ENCODE data around the gene MAP3K7CL.
"Not testable (repeated sequence)": the region's sequence is repeated elsewhere in the genome, so short reads cannot be mapped to it uniquely, and the experiment has no call there.

The MAP3K7CL gene

GRCh38 chr21:29166323-29166722 lies 35.9 kb downstream of the MAP3K7CL start:
- Histone ChIP-seq H3K4me3 (no peak overlapping the region), H3K27me3 (ENCODE audit: low read depth) (0 out of 2 replicates have a peak, but pooled peaks cover 2% of the 10 kb centered on the region), H3K9me3 (no peaks in the 10 kb centered on the region), H3K36me3 (replicated peaks) (no peaks in the 10 kb centered on the region), H3K4me1 (no peaks in the 10 kb centered on the region)
- in situ Hi-C loops (cut with MboI; ENCODE audit: low sequenced_read_pairs): no loop called here
- no peak for DNase-seq (ENCODE audit: low spot score in 2 of 2)

GRCh38 chr21:29166853-29167252 lies 36.4 kb downstream of the MAP3K7CL start:
- in situ Hi-C loops (cut with MboI; ENCODE audit: low sequenced_read_pairs): no loop called here
- Histone ChIP-seq H3K27me3 (ENCODE audit: low read depth) (0 out of 2 replicates have a peak, but pooled peaks cover 2% of the 10 kb centered on the region), H3K36me3 (replicated peaks) (no peaks in the 10 kb centered on the region), H3K4me3 (no peak overlapping the region), H3K9me3 (no peaks in the 10 kb centered on the region), H3K4me1 (no peaks in the 10 kb centered on the region)
- no peak for DNase-seq (ENCODE audit: low spot score in 2 of 2)

GRCh38 chr21:29167481-29167880 lies 37.0 kb downstream of the MAP3K7CL start:
- H3K27me3 ChIP-seq (ENCODE audit: low read depth); H3K4me3 ChIP-seq; H3K4me1 ChIP-seq; H3K9me3 ChIP-seq; in situ Hi-C loops (cut with MboI; ENCODE audit: low sequenced_read_pairs); H3K36me3 ChIP-seq (replicated peaks); DNase-seq (ENCODE audit: low spot score in 2 of 2): not testable (repeated sequence)

- in situ Hi-C loops (cut with MboI; ENCODE audit: low sequenced_read_pairs): no loop called here
- Histone ChIP-seq H3K4me3 (no peak overlapping the region), H3K27me3 (ENCODE audit: low read depth) (0 out of 2 replicates have a peak, but pooled peaks cover 2% of the 10 kb centered on the region), H3K4me1 (no peaks in the 10 kb centered on the region), H3K9me3 (no peaks in the 10 kb centered on the region), H3K36me3 (replicated peaks) (no peaks in the 10 kb centered on the region)
- no peak for DNase-seq (ENCODE audit: low spot score in 2 of 2)
These were observed 38.5 kb downstream of the MAP3K7CL start for GRCh38 chr21:29168891-29169315.

GRCh38 chr21:29170944-29171343 lies 40.5 kb downstream of the MAP3K7CL start:
- DNase-seq (ENCODE audit: low spot score in 2 of 2): no peak
- Histone ChIP-seq H3K27me3 (ENCODE audit: low read depth) (0 out of 2 replicates have a peak, but pooled peaks cover 2% of the 10 kb centered on the region), H3K4me3 (no peak overlapping the region), H3K9me3 (no peaks in the 10 kb centered on the region), H3K4me1 (no peaks in the 10 kb centered on the region), H3K36me3 (replicated peaks) (no peaks in the 10 kb centered on the region)
- in situ Hi-C loops (cut with MboI; ENCODE audit: low sequenced_read_pairs): no loop called here

GRCh38 chr21:29172282-29172681 lies 41.8 kb downstream of the MAP3K7CL start:
- Histone ChIP-seq H3K9me3 (no peaks in the 10 kb centered on the region), H3K4me3 (no peak overlapping the region), H3K36me3 (replicated peaks) (no peaks in the 10 kb centered on the region), H3K27me3 (ENCODE audit: low read depth) (peaks cover 7% of the 10 kb centered on the region; the same call in 1 of the 2 replicates), H3K4me1 (no peaks in the 10 kb centered on the region)
- in situ Hi-C loops (cut with MboI; ENCODE audit: low sequenced_read_pairs): no loop called here
- DNase-seq (ENCODE audit: low spot score in 2 of 2): no peak

GRCh38 chr21:29174607-29175013 lies 44.2 kb downstream of the MAP3K7CL start:
- H3K9me3 ChIP-seq: no peaks in the 10 kb centered on the region
- in situ Hi-C loops (cut with MboI; ENCODE audit: low sequenced_read_pairs): no loop called here
- H3K4me3 ChIP-seq: no peak overlapping the region
- H3K27me3 ChIP-seq (ENCODE audit: low read depth): peaks cover 4% of the 10 kb centered on the region; the same call in 1 of the 2 replicates
- no peak for DNase-seq (ENCODE audit: low spot score in 2 of 2)
- no peaks in the 10 kb centered on the region for H3K36me3 ChIP-seq (replicated peaks)
- no peaks in the 10 kb centered on the region for H3K4me1 ChIP-seq

GRCh38 chr21:29175408-29176134 lies 45.1 kb downstream of the MAP3K7CL start:
- H3K9me3 ChIP-seq: no peaks in the 10 kb centered on the region
- DNase-seq (ENCODE audit: low spot score in 2 of 2): no peak
- peaks cover 4% of the 10 kb centered on the region; the same call in 1 of the 2 replicates for H3K27me3 ChIP-seq (ENCODE audit: low read depth)
- in situ Hi-C loops (cut with MboI; ENCODE audit: low sequenced_read_pairs): no loop called here
- H3K4me1 ChIP-seq: no peaks in the 10 kb centered on the region
- no peak overlapping the region for H3K4me3 ChIP-seq
- no peaks in the 10 kb centered on the region for H3K36me3 ChIP-seq (replicated peaks)

- Histone ChIP-seq H3K4me3 (no peak overlapping the region), H3K9me3 (no peaks in the 10 kb centered on the region), H3K4me1 (no peaks in the 10 kb centered on the region), H3K27me3 (ENCODE audit: low read depth) (peaks cover 4% of the 10 kb centered on the region; the same call in 1 of the 2 replicates), H3K36me3 (replicated peaks) (no peaks in the 10 kb centered on the region)
- in situ Hi-C loops (cut with MboI; ENCODE audit: low sequenced_read_pairs): no loop called here
- DNase-seq (ENCODE audit: low spot score in 2 of 2): no peak
These were observed 46.2 kb downstream of the MAP3K7CL start for GRCh38 chr21:29176471-29177120.

- no peaks in the 10 kb centered on the region for H3K4me1 ChIP-seq
- no peaks in the 10 kb centered on the region for H3K36me3 ChIP-seq (replicated peaks)
- peaks cover 4% of the 10 kb centered on the region; the same call in 1 of the 2 replicates for H3K27me3 ChIP-seq (ENCODE audit: low read depth)
- no peak for DNase-seq (ENCODE audit: low spot score in 2 of 2)
- no peak overlapping the region for H3K4me3 ChIP-seq
- in situ Hi-C loops (cut with MboI; ENCODE audit: low sequenced_read_pairs): no loop called here
- no peaks in the 10 kb centered on the region for H3K9me3 ChIP-seq
These were observed 47.4 kb downstream of the MAP3K7CL start for GRCh38 chr21:29177800-29178199.

GRCh38 chr21:29178926-29179325 lies 48.5 kb downstream of the MAP3K7CL start:
- Histone ChIP-seq H3K9me3 (no peaks in the 10 kb centered on the region), H3K4me3 (no peak overlapping the region), H3K36me3 (replicated peaks) (no peaks in the 10 kb centered on the region), H3K4me1 (no peaks in the 10 kb centered on the region), H3K27me3 (ENCODE audit: low read depth) (peaks cover 4% of the 10 kb centered on the region; the same call in 1 of the 2 replicates)
- DNase-seq (ENCODE audit: low spot score in 2 of 2): no peak
- in situ Hi-C loops (cut with MboI; ENCODE audit: low sequenced_read_pairs): no loop called here

- H3K4me3 ChIP-seq: no peak overlapping the region
- in situ Hi-C loops (cut with MboI; ENCODE audit: low sequenced_read_pairs): no loop called here
- no peak for DNase-seq (ENCODE audit: low spot score in 2 of 2)
These were observed 49.1 kb downstream of the MAP3K7CL start for GRCh38 chr21:29179503-29179902.

GRCh38 chr21:29181799-29182470 lies 51.5 kb downstream of the MAP3K7CL start:
- Histone ChIP-seq H3K9me3 (no peaks in the 10 kb centered on the region), H3K4me1 (no peaks in the 10 kb centered on the region), H3K27me3 (ENCODE audit: low read depth) (peaks cover 5% of the 10 kb centered on the region; the same call in 1 of the 2 replicates), H3K36me3 (replicated peaks) (no peaks in the 10 kb centered on the region), H3K4me3 (no peak overlapping the region)
- in situ Hi-C loops (cut with MboI; ENCODE audit: low sequenced_read_pairs): no loop called here
- no peak for DNase-seq (ENCODE audit: low spot score in 2 of 2)

More at GRCh38 chr21:29179503-29179902, 49.1 kb downstream of the MAP3K7CL start:
- H3K36me3 ChIP-seq (replicated peaks): no peaks in the 10 kb centered on the region
- no peaks in the 10 kb centered on the region for H3K9me3 ChIP-seq
- H3K27me3 ChIP-seq (ENCODE audit: low read depth): peaks cover 4% of the 10 kb centered on the region; the same call in 1 of the 2 replicates
- H3K4me1 ChIP-seq: no peaks in the 10 kb centered on the region

GRCh38 chr21:29182691-29183092 lies 52.2 kb downstream of the MAP3K7CL start:
- Histone ChIP-seq H3K9me3 (no peaks in the 10 kb centered on the region), H3K27me3 (ENCODE audit: low read depth) (peaks cover 4% of the 10 kb centered on the region; the same call in 1 of the 2 replicates), H3K4me3 (no peak overlapping the region), H3K4me1 (no peaks in the 10 kb centered on the region), H3K36me3 (replicated peaks) (no peaks in the 10 kb centered on the region)
- in situ Hi-C loops (cut with MboI; ENCODE audit: low sequenced_read_pairs): no loop called here
- no peak for DNase-seq (ENCODE audit: low spot score in 2 of 2)
